Activated CD8-positive, alpha-beta memory T cell treated with anti-CD3 and anti-CD28 coated beads, Interleukin-2, amount 50 U/mL, for 48 hours (primary cell): ENCODE results near the gene BRPF3.

Experiments used
- DNase-seq: peaks from one replicate; pipeline ENCODE4 v3.0.0-alpha.2; 2020

Gene BRPF3

GRCh38 chr6:36235309-36235708 lies 38.8 kb downstream of the BRPF3 start:
- no peak for DNase-seq

- no peak for DNase-seq
Measured at GRCh38 chr6:36235862-36236261, 39.3 kb downstream of the BRPF3 start.

GRCh38 chr6:36239774-36240173 lies 43.2 kb downstream of the BRPF3 start:
- DNase-seq = no peak

GRCh38 chr6:36241728-36242127 lies 45.2 kb downstream of the BRPF3 start:
- DNase-seq = no peak

GRCh38 chr6:36242161-36242560 lies 45.6 kb downstream of the BRPF3 start:
- no peak for DNase-seq

- no peak for DNase-seq
Measured at GRCh38 chr6:36242626-36243025, 46.1 kb downstream of the BRPF3 start.

- no peak for DNase-seq
Measured at GRCh38 chr6:36243562-36244212, 47.1 kb downstream of the BRPF3 start.

- no peak for DNase-seq
Measured at GRCh38 chr6:36244641-36245280, 48.2 kb downstream of the BRPF3 start.

- no peak for DNase-seq
Measured at GRCh38 chr6:36245572-36246061, 49.1 kb downstream of the BRPF3 start.

- no peak for DNase-seq
Measured at GRCh38 chr6:36246506-36247268, 50.1 kb downstream of the BRPF3 start.

- no peak for DNase-seq
Measured at GRCh38 chr6:36247693-36248092, 51.1 kb downstream of the BRPF3 start.

GRCh38 chr6:36248980-36249379 lies 52.4 kb downstream of the BRPF3 start:
- DNase-seq = no peak

GRCh38 chr6:36249536-36249935 lies 53.0 kb downstream of the BRPF3 start:
- no peak for DNase-seq

- DNase-seq = no peak
Measured at GRCh38 chr6:36252005-36252404, 55.5 kb downstream of the BRPF3 start.

- DNase-seq = no peak
Measured at GRCh38 chr6:36263390-36264000, 67.0 kb downstream of the BRPF3 start.

GRCh38 chr6:36265744-36266143 lies 69.2 kb downstream of the BRPF3 start:
- DNase-seq = no peak

GRCh38 chr6:36266913-36267644 lies 70.5 kb downstream of the BRPF3 start:
- DNase-seq = no peak

GRCh38 chr6:36267731-36268477 lies 71.4 kb downstream of the BRPF3 start:
- no peak for DNase-seq

GRCh38 chr6:36268478-36269275 lies 72.1 kb downstream of the BRPF3 start:
- DNase-seq = no peak

GRCh38 chr6:36269834-36270705 lies 73.5 kb downstream of the BRPF3 start, which contains the start of gene PNPLA1:
Gene PNPLA1 (plus strand): TSS chr6:36270060. CDS start chr6:36270460, 400 bp downstream.
- DNase-seq = no peak
